Activated naive CD8-positive, alpha-beta T cell (primary cell): ENCODE measurements around the gene CACNG4.
"Not testable (repeated sequence)": the region's sequence is repeated elsewhere in the genome, so short reads cannot be mapped to it uniquely, and the experiment has no call there.

Source experiments
- H3K27ac Mint-ChIP-seq: one replicate; pipeline ENCODE4 v1.8.0; 2021; ENCODE audit warnings: mixed read lengths
- H3K27me3 Mint-ChIP-seq: one replicate; pipeline ENCODE4 v1.8.0; 2021; ENCODE audit warnings: mixed read lengths
- H3K36me3 Mint-ChIP-seq: one replicate; pipeline ENCODE4 v1.8.0; 2021; ENCODE audit warnings: mixed read lengths
- H3K4me1 Mint-ChIP-seq: one replicate; pipeline ENCODE4 v1.8.0; 2021; ENCODE audit warnings: low read depth, mixed read lengths
- H3K4me3 Mint-ChIP-seq: one replicate; pipeline ENCODE4 v1.8.0; 2021; ENCODE audit warnings: mild to moderate bottlenecking, mixed read lengths
- H3K9me3 Mint-ChIP-seq: one replicate; pipeline ENCODE4 v1.8.0; 2021; ENCODE audit warnings: low read depth, mixed read lengths

Gene CACNG4

GRCh38 chr17:66965801-66966262 lies 1.3 kb downstream of the CACNG4 start:
- no peak overlapping the region for H3K27ac Mint-ChIP-seq
- no peaks in the 10 kb centered on the region for H3K36me3 Mint-ChIP-seq
- peaks cover 13% of the 10 kb centered on the region for H3K4me1 Mint-ChIP-seq
- peak overlapping the region; percentile 83 for H3K4me3 Mint-ChIP-seq
- peaks cover 47% of the 10 kb centered on the region for H3K27me3 Mint-ChIP-seq
- no peaks in the 10 kb centered on the region for H3K9me3 Mint-ChIP-seq

- peaks cover 13% of the 10 kb centered on the region for H3K4me1 Mint-ChIP-seq
- peaks cover 48% of the 10 kb centered on the region for H3K27me3 Mint-ChIP-seq
- H3K4me3 Mint-ChIP-seq, result peak overlapping the region; percentile 83
- no peak overlapping the region for H3K27ac Mint-ChIP-seq
- H3K36me3 Mint-ChIP-seq, result no peaks in the 10 kb centered on the region
- no peaks in the 10 kb centered on the region for H3K9me3 Mint-ChIP-seq
Observed at GRCh38 chr17:66966298-66966697, 1.8 kb downstream of the CACNG4 start.

GRCh38 chr17:66966704-66967418 lies 2.4 kb downstream of the CACNG4 start:
- Mint-ChIP-seq H3K36me3 (no peaks in the 10 kb centered on the region), H3K4me3 (peak overlapping the region; percentile 83), H3K27ac (no peak overlapping the region), H3K4me1 (peaks cover 13% of the 10 kb centered on the region), H3K27me3 (peaks cover 53% of the 10 kb centered on the region), H3K9me3 (no peaks in the 10 kb centered on the region)

- Mint-ChIP-seq H3K36me3 (no peaks in the 10 kb centered on the region), H3K4me1 (peaks cover 13% of the 10 kb centered on the region), H3K27me3 (peaks cover 45% of the 10 kb centered on the region), H3K27ac (no peak overlapping the region), H3K9me3 (no peaks in the 10 kb centered on the region), H3K4me3 (no peak overlapping the region)
Observed at GRCh38 chr17:66967837-66968543, 3.5 kb downstream of the CACNG4 start.

- H3K27ac Mint-ChIP-seq, result no peak overlapping the region
- no peaks in the 10 kb centered on the region for H3K36me3 Mint-ChIP-seq
- H3K4me1 Mint-ChIP-seq, result peaks cover 7% of the 10 kb centered on the region
- H3K9me3 Mint-ChIP-seq, result no peaks in the 10 kb centered on the region
- no peak overlapping the region for H3K4me3 Mint-ChIP-seq
- H3K27me3 Mint-ChIP-seq, result peaks cover 37% of the 10 kb centered on the region
Observed at GRCh38 chr17:66968916-66969315, 4.4 kb downstream of the CACNG4 start.

- Mint-ChIP-seq H3K36me3 (no peaks in the 10 kb centered on the region), H3K4me1 (peaks cover 6% of the 10 kb centered on the region), H3K27me3 (peaks cover 38% of the 10 kb centered on the region), H3K27ac (no peak overlapping the region), H3K4me3 (no peak overlapping the region), H3K9me3 (no peaks in the 10 kb centered on the region)
Observed at GRCh38 chr17:66970140-66970539, 5.6 kb downstream of the CACNG4 start.

- H3K4me3 Mint-ChIP-seq, result no peak overlapping the region
- peaks cover 6% of the 10 kb centered on the region for H3K4me1 Mint-ChIP-seq
- H3K9me3 Mint-ChIP-seq, result no peaks in the 10 kb centered on the region
- H3K27ac Mint-ChIP-seq, result no peak overlapping the region
- peaks cover 40% of the 10 kb centered on the region for H3K27me3 Mint-ChIP-seq
- H3K36me3 Mint-ChIP-seq, result no peaks in the 10 kb centered on the region
Observed at GRCh38 chr17:66970797-66971196, 6.3 kb downstream of the CACNG4 start.

GRCh38 chr17:66971264-66971663 lies 6.8 kb downstream of the CACNG4 start:
- no peaks in the 10 kb centered on the region for H3K9me3 Mint-ChIP-seq
- no peak overlapping the region for H3K27ac Mint-ChIP-seq
- H3K27me3 Mint-ChIP-seq, result peaks cover 39% of the 10 kb centered on the region
- peaks cover 5% of the 10 kb centered on the region for H3K4me1 Mint-ChIP-seq
- no peak overlapping the region for H3K4me3 Mint-ChIP-seq
- no peaks in the 10 kb centered on the region for H3K36me3 Mint-ChIP-seq

GRCh38 chr17:66971730-66972441 lies 7.4 kb downstream of the CACNG4 start:
- H3K27me3 Mint-ChIP-seq, result peaks cover 35% of the 10 kb centered on the region
- H3K4me3 Mint-ChIP-seq, result no peak overlapping the region
- H3K9me3 Mint-ChIP-seq, result no peaks in the 10 kb centered on the region
- H3K4me1 Mint-ChIP-seq, result no peaks in the 10 kb centered on the region
- no peaks in the 10 kb centered on the region for H3K36me3 Mint-ChIP-seq
- no peak overlapping the region for H3K27ac Mint-ChIP-seq

- H3K27ac Mint-ChIP-seq, H3K4me1 Mint-ChIP-seq, H3K36me3 Mint-ChIP-seq, H3K9me3 Mint-ChIP-seq, H3K4me3 Mint-ChIP-seq: not testable (repeated sequence)
- peaks cover 34% of the 10 kb centered on the region for H3K27me3 Mint-ChIP-seq
Observed at GRCh38 chr17:66972442-66972830, 7.9 kb downstream of the CACNG4 start.

GRCh38 chr17:66975188-66975587 lies 10.7 kb downstream of the CACNG4 start:
- Mint-ChIP-seq H3K27ac (no peak overlapping the region), H3K27me3 (peaks cover 23% of the 10 kb centered on the region), H3K4me3 (no peak overlapping the region), H3K4me1 (no peaks in the 10 kb centered on the region), H3K36me3 (no peaks in the 10 kb centered on the region), H3K9me3 (no peaks in the 10 kb centered on the region)

GRCh38 chr17:66975614-66976378 lies 11.3 kb downstream of the CACNG4 start:
- Mint-ChIP-seq H3K27me3 (peaks cover 21% of the 10 kb centered on the region), H3K4me1 (no peaks in the 10 kb centered on the region), H3K4me3 (no peak overlapping the region), H3K36me3 (no peaks in the 10 kb centered on the region), H3K9me3 (no peaks in the 10 kb centered on the region), H3K27ac (no peak overlapping the region)

- H3K9me3 Mint-ChIP-seq, result no peaks in the 10 kb centered on the region
- no peak overlapping the region for H3K27ac Mint-ChIP-seq
- no peaks in the 10 kb centered on the region for H3K36me3 Mint-ChIP-seq
- H3K4me1 Mint-ChIP-seq, result no peaks in the 10 kb centered on the region
- peaks cover 21% of the 10 kb centered on the region for H3K27me3 Mint-ChIP-seq
- no peak overlapping the region for H3K4me3 Mint-ChIP-seq
Observed at GRCh38 chr17:66976379-66976663, 11.8 kb downstream of the CACNG4 start.

GRCh38 chr17:66976781-66977201 lies 12.3 kb downstream of the CACNG4 start:
- Mint-ChIP-seq H3K27me3 (peaks cover 16% of the 10 kb centered on the region), H3K4me3 (no peak overlapping the region), H3K27ac (no peak overlapping the region)

More at GRCh38 chr17:66976781-66977201, 12.3 kb downstream of the CACNG4 start:
- Mint-ChIP-seq H3K9me3 (no peaks in the 10 kb centered on the region), H3K36me3 (no peaks in the 10 kb centered on the region), H3K4me1 (no peaks in the 10 kb centered on the region)
